T-cell (primary cell): Measurements from ENCODE around the gene OLAH. TPM values are rescaled to one million over a fixed set of nuclear protein-coding genes. Genes with fewer than 3 reads are reported as not detected.

Experiments used
- ATAC-seq, 4 experiments: fragments of 200-7000 bp in 3 of 4; fragments of 150-1000 bp in 1 of 4; cut with Tn5 transposase; replicated peaks in 1 of 4; 1 replicate in 3 of 4; 2 replicates in 1 of 4; pipeline ENCODE4 v1.10.0; 2021; ENCODE audit warnings: moderate library complexity in 3 of 4, mild to moderate bottlenecking in 2 of 4, moderate number of reproducible peaks in 1 of 4
- CTCF ChIA-PET, 2 donors: fragments of 300-600 bp; sonication (Branson Sonifier 250); formaldehyde crosslinking; loops; one replicate each; lab custom pipeline; 2022; ENCODE audit warnings: antibody characterized with exemption in 2 of 2; lab: Charles Lee
- POLR2A ChIA-PET, 2 donors: fragments of 300-600 bp; sonication (Branson Sonifier 250); formaldehyde crosslinking; loops; one replicate each; lab custom pipeline; 2022; ENCODE audit warnings: antibody characterized with exemption in 2 of 2; lab: Charles Lee
- DNase-seq, 35 experiments: peaks; one replicate each; pipeline versions ENCODE4 v3.0.0 to v3.0.0-alpha.2; 2013 to 2023
- H3K27ac ChIP-seq: one replicate; pipeline ENCODE4 v1.5.1; 2013; ENCODE audit warnings: low read length
- H3K27me3 ChIP-seq, 2 experiments: replicated peaks in 1 of 2; 1 replicate in 1 of 2; 2 replicates in 1 of 2; pipeline versions ENCODE4 v1.6.1 to v1.7.0; 2013; ENCODE audit warnings: low read length in 1 of 2, mixed read lengths in 1 of 2; ENCODE audit not compliant: control insufficient read depth in 2 of 2, insufficient read depth in 2 of 2; ENCODE audit errors: extremely low read depth in 1 of 2
- H3K36me3 ChIP-seq, 2 donors: 1 replicate in 1 of 2; 2 replicates in 1 of 2; pipeline versions ENCODE4 v1.6.1 to v1.7.0; 2013; ENCODE audit warnings: low read length in 1 of 2; ENCODE audit not compliant: control insufficient read depth in 2 of 2, insufficient read depth in 1 of 2; ENCODE audit errors: extremely low read depth in 1 of 2
- H3K4me1 ChIP-seq, 2 experiments: 1 replicate in 1 of 2; 2 replicates in 1 of 2; pipeline versions ENCODE4 v1.6.1 to v1.7.0; 2013; ENCODE audit warnings: low read length in 2 of 2, mixed read lengths in 1 of 2; ENCODE audit not compliant: insufficient read depth in 2 of 2, control insufficient read depth in 1 of 2; ENCODE audit errors: extremely low read depth in 1 of 2
- H3K4me3 ChIP-seq, 2 donors: 1 replicate in 1 of 2; 2 replicates in 1 of 2; pipeline versions ENCODE4 v1.5.1 to v1.7.0; 2013; ENCODE audit warnings: mild to moderate bottlenecking in 2 of 2, low read length in 1 of 2, moderate library complexity in 1 of 2; ENCODE audit not compliant: control insufficient read depth in 1 of 2; ENCODE audit errors: extremely low read depth in 1 of 2
- H3K9me3 ChIP-seq: 2 replicates; pipeline ENCODE4 v1.7.0; 2013
- H3K27ac Mint-ChIP-seq, 2 donors: one replicate each; pipeline ENCODE4 v1.8.0; 2020 to 2021; ENCODE audit warnings: mild to moderate bottlenecking in 2 of 2, mixed read lengths in 2 of 2
- H3K27me3 Mint-ChIP-seq, 2 donors: one replicate each; pipeline ENCODE4 v1.8.0; 2021 to 2022; ENCODE audit warnings: mixed read lengths in 2 of 2
- H3K36me3 Mint-ChIP-seq: one replicate; pipeline ENCODE4 v1.8.0; 2021; ENCODE audit warnings: mixed read lengths
- H3K4me1 Mint-ChIP-seq, 3 donors: one replicate each; pipeline ENCODE4 v1.8.0; 2020 to 2022; ENCODE audit warnings: mixed read lengths in 3 of 3, mild to moderate bottlenecking in 1 of 3
- H3K4me3 Mint-ChIP-seq, 3 donors: one replicate each; pipeline ENCODE4 v1.8.0; 2020 to 2022; ENCODE audit warnings: mild to moderate bottlenecking in 3 of 3, mixed read lengths in 3 of 3, moderate library complexity in 3 of 3
- H3K9me3 Mint-ChIP-seq, 3 donors: one replicate each; pipeline ENCODE4 v1.8.0; 2020 to 2022; ENCODE audit warnings: mixed read lengths in 3 of 3
- WGBS: methylation state at CpG from one replicate; pipeline ENCODE4 v1.1.5; 2013; ENCODE audit warnings: missing lambda C conversion rate; ENCODE audit not compliant: insufficient coverage; 5-methylcytosine and 5-hydroxymethylcytosine counted together
- total RNA-seq, 35 experiments: library from RNA in 6 of 35; stranded (reverse) in 6 of 35; fragments of 120-200 nt in 1 of 35; gene quantifications; one replicate each; pipeline versions ENCODE4 v1.2.1 to v1.2.4 and lab custom pipeline; 2013 to 2026

The OLAH gene
- total RNA-seq, 5 donors from 2014 or later (not counting 1 experiment from before 2014, with no cell fraction given) = not detected

DNA sequence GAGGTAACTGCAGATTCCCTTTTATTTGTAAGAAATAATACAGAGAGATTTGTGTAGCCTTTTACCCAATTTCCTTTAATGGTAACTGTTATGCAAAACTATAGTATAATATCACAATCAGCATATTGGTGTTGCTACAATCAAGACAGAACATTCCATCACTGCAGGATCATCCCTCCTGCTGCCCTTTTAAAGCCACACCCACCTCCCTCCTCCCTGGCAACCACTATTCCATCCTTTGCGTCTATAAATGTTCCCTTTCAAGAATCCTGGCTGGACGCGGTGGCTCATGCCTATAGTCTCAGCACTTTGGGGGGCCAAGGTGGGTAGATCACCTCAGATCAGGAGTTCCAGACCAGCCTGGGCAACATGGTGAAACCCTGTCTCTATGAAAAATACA, 31.7 kb downstream of the OLAH start:
- H3K27ac Mint-ChIP-seq = no peak overlapping the region
- no peaks in the 10 kb centered on the region for H3K36me3 Mint-ChIP-seq
- H3K27me3 Mint-ChIP-seq = no peaks in the 10 kb centered on the region
- POLR2A ChIA-PET = no interaction called here
- Histone ChIP-seq H3K4me1 (no peaks in the 10 kb centered on the region), H3K9me3 (no peaks in the 10 kb centered on the region), H3K27me3 (peaks cover 0 to 9% of the 10 kb centered on the region in 2 experiments), H3K36me3 (no peaks in the 10 kb centered on the region), H3K4me3 (no peak overlapping the region), H3K27ac (no peak overlapping the region)
- no peak overlapping the region for H3K4me3 Mint-ChIP-seq
- H3K4me1 Mint-ChIP-seq = no peaks in the 10 kb centered on the region
- CTCF ChIA-PET = no interaction called here
- H3K9me3 Mint-ChIP-seq = no peaks in the 10 kb centered on the region
- ATAC-seq (no peak), DNase-seq (no peak)
- WGBS = 93% methylated on average over 3 of the region's 3 CpGs

DNA sequence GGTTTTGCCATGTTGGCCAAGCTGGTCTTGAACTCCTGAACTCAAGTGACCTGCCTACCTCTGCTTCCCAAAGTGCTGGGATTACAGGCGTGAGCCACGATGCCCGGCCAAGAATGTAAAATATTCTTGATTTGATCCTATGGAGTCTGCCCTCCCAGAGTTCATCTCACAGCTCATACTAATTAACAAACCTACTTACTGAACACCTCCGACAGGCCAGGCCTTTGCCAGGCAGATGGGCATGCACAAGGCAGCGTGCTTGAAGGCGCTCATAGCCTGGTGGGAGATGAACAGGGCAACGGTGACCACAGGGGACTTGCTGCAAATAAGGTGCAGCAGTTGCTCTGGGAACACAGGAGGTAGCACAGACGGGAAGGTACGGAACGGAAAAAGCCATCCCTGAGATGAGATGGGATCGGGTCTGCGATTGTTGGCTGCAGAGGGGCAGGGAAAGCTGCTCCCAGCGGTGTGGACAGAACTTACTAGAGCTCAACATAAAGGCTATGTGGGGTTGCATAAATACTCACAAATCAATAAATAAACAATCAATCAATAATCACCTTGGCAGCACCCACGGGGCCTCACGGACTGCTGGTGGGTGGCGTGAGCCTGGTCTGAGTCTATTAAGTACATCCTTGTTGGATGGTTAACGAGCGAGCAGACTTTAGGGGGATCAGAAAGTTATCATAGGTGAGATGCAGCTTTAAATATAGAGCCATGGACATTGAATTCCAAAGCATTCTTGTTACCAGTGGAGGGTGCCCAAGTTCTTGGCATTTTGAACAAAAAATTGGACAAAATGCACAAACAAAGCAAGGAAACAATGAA, 40.1 kb downstream of the OLAH start:
- no peaks in the 10 kb centered on the region for H3K27me3 Mint-ChIP-seq
- DNase-seq = no peak
- 93% methylated on average over 15 of the region's 18 CpGs for WGBS
- peaks cover 0 to 6% (median 4%) of the 10 kb centered on the region in 3 donors for H3K4me1 Mint-ChIP-seq
- Histone ChIP-seq H3K4me3 (no peak overlapping the region), H3K27ac (no peak overlapping the region), H3K9me3 (no peaks in the 10 kb centered on the region), H3K27me3 (peaks cover 0 to 6% of the 10 kb centered on the region in 2 experiments), H3K36me3 (no peaks in the 10 kb centered on the region), H3K4me1 (peaks cover 3 to 8% of the 10 kb centered on the region in 2 experiments)
- no peaks in the 10 kb centered on the region for H3K9me3 Mint-ChIP-seq
- H3K36me3 Mint-ChIP-seq = no peaks in the 10 kb centered on the region
- no peak overlapping the region for H3K27ac Mint-ChIP-seq
- peak overlapping the region in 2 of 3 donors; percentile 40 to 42 for H3K4me3 Mint-ChIP-seq
- CTCF ChIA-PET = no interaction called here
- ATAC-seq = no peak
- POLR2A ChIA-PET = no interaction called here

DNA sequence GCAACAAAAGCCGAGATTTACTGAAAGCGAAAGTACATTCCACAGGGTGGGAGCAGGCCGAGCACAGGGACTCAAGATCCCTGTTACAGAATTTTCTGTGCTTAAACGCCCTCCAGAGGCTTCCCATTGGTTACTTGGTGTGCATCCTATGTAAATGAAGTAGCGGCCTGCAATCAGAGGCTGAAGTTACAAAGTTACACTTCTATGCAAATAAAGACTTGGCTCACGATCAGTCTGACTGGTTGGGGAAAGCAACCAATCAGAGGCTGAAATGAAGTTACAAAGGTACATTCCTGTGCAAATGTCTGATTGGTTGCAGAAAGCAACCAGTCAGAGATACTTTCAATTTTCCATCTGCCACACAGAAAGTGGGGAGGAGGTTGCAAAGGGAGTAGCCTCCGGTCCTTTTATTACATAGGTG, 40.8 kb downstream of the OLAH start:
- ATAC-seq (peak in 3 of 4 experiments; percentile 23 to 33 (median 24)), DNase-seq (peak in 6 of 35 experiments; percentile 6 to 73 (median 25))
- CTCF ChIA-PET = no interaction called here
- peaks cover 0 to 6% (median 4%) of the 10 kb centered on the region in 3 donors for H3K4me1 Mint-ChIP-seq
- peaks cover 3 to 11% of the 10 kb centered on the region in 2 experiments for H3K4me1 ChIP-seq
- H3K27me3 Mint-ChIP-seq = no peaks in the 10 kb centered on the region
- H3K4me3 ChIP-seq = no peak overlapping the region
- no peaks in the 10 kb centered on the region for H3K9me3 ChIP-seq
- POLR2A ChIA-PET = no interaction called here
- H3K27me3 ChIP-seq = peaks cover 0 to 8% of the 10 kb centered on the region in 2 experiments
- no peak overlapping the region for H3K27ac Mint-ChIP-seq
- no peaks in the 10 kb centered on the region for H3K9me3 Mint-ChIP-seq
- no peaks in the 10 kb centered on the region for H3K36me3 ChIP-seq
- H3K4me3 Mint-ChIP-seq = peak overlapping the region in 2 of 3 donors; percentile 40 to 42
- H3K36me3 Mint-ChIP-seq = no peaks in the 10 kb centered on the region
- 60% methylated on average over 4 of the region's 7 CpGs for WGBS
- no peak overlapping the region for H3K27ac ChIP-seq

DNA sequence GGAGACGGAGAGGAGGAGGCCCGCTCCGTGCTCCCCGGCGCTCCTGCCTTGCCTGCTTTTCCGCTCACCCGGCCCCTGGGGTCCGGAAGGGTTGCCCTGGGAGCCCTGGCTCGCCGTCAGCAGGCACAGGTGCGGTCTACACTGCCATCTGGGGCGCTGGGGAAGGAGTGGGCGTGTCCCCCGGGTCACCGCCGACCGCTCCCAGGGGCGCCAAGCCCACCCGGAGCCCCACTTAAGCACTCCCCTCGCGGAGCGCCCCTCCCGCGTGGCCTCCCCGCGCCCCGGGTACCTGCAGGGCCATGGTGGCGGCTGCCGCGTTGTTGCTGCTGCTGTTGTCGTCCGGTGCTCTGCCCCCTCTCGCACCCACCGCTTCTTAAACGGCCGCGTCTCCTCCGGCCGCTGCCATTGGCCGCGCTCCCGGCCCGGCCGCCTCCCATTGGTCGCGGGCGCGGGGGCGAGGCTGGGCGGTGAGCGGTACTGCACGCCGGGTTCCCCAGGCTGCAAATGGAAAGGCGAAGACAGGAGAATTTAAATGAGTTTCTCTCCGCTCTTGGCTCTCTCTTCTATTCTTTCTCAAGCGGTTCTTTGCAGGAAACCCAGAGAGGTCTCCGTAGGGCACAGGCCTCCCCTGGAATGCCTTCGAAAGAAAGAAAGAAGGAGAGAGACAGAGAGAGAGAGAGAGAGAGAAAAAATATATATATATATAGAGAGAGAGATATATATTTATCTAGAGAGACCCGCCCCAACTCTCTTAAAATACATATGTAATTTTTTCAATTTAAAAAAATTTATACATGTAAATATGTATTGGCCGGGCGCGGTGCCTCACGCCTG, 44.9 kb downstream of the OLAH start, which contains the start of gene ACBD7:
Gene ACBD7, minus strand, starts transcription at position 349 of the 834 bp plus-strand sequence. Its CDS starts 48 bp downstream, at position 301.
- no peaks in the 10 kb centered on the region for H3K36me3 Mint-ChIP-seq
- H3K4me1 Mint-ChIP-seq = peaks cover 0 to 6% (median 4%) of the 10 kb centered on the region in 3 donors
- no peak within 1 kb of the TSS for H3K27ac Mint-ChIP-seq
- peak within 1 kb of the TSS; percentile 49 to 53 for H3K4me3 ChIP-seq
- DNase-seq (peak; percentile 62 to 87 (median 72)), ATAC-seq (peak; percentile 97 to 100 (median 100))
- H3K4me3 Mint-ChIP-seq = peak within 1 kb of the TSS; percentile 73
- ChIA-PET CTCF (no interaction called here), POLR2A (no interaction called here)
- H3K4me1 ChIP-seq = peaks cover 3 to 11% of the 10 kb centered on the region in 2 experiments
- H3K27me3 Mint-ChIP-seq = no peaks in the 10 kb centered on the region
- WGBS = under 1% methylated on average over 44 of the region's 63 CpGs
- no peak within 1 kb of the TSS for H3K27ac ChIP-seq
- H3K36me3 ChIP-seq = no peaks in the 10 kb centered on the region
- peaks cover 0 to 8% of the 10 kb centered on the region in 2 experiments for H3K27me3 ChIP-seq
- H3K9me3 Mint-ChIP-seq = no peaks in the 10 kb centered on the region
- H3K9me3 ChIP-seq = no peaks in the 10 kb centered on the region

DNA sequence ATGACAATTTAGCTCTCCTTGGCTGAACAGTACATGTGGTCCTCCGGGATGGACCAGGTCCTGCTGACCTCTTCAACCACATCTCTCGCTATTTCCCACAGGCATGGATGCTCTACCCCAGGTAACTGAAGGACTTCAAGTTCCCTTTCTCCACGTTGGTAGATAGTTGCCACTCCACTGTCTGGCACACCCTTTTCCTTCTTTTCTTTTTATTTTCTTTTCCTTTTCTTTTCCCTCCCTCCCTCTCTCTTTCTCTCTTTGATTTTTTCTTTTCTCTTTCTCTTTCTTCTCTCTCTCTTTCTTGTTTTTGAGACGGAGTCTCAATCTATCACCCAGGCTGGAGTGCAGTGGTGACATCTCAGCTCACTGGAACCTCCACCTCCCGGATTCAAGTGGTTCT, 47.7 kb downstream of the OLAH start:
- H3K36me3 ChIP-seq = no peaks in the 10 kb centered on the region
- H3K27me3 ChIP-seq = peaks cover 0 to 8% of the 10 kb centered on the region in 2 experiments
- peaks cover 3 to 13% of the 10 kb centered on the region in 2 experiments for H3K4me1 ChIP-seq
- Mint-ChIP-seq H3K27me3 (no peaks in the 10 kb centered on the region), H3K4me3 (no peak overlapping the region), H3K4me1 (peaks cover 3 to 8% (median 3%) of the 10 kb centered on the region in 3 donors), H3K9me3 (no peaks in the 10 kb centered on the region), H3K36me3 (no peaks in the 10 kb centered on the region), H3K27ac (no peak overlapping the region)
- no peak for ATAC-seq
- POLR2A ChIA-PET = no interaction called here
- H3K9me3 ChIP-seq = no peaks in the 10 kb centered on the region
- WGBS = 87% methylated on average over 3 of the region's 5 CpGs
- H3K27ac ChIP-seq = no peak overlapping the region
- no peak overlapping the region for H3K4me3 ChIP-seq
- DNase-seq = no peak
- CTCF ChIA-PET = no interaction called here

DNA sequence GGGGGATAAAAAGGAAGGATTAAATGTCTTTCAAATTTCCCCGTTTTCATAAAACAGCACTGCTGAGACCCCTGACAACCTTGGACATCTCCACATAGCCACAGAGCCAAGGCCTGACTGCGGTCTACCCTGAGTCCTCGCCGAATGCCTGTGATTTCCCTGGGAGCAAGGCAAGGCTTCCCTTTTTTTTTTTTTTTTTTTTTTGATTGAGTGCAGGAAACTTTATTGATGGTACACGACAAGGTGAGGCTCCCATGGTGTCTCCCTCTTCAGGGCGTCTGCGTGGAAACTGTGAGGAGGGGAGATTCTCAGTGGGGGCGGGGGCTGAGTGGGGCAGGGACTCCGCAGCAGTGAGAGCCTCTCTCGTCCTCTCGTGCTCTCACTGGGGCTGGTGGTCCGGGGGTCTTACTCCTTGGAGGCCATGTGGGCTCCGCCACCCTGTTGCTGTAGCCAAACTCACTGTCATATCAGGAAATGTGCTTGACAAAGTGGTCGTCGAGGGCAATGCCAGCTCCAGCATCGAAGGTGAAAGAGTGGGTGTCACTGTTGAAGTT, 49.2 kb downstream of the OLAH start:
- Histone ChIP-seq H3K27ac (no peak overlapping the region), H3K4me1 (peaks cover 3 to 19% of the 10 kb centered on the region in 2 experiments), H3K4me3 (no peak overlapping the region), H3K9me3 (no peaks in the 10 kb centered on the region), H3K36me3 (no peaks in the 10 kb centered on the region), H3K27me3 (peaks cover 0 to 5% of the 10 kb centered on the region in 2 experiments)
- H3K27ac Mint-ChIP-seq = no peak overlapping the region
- DNase-seq (no peak), ATAC-seq (no peak)
- CTCF ChIA-PET = no interaction called here
- POLR2A ChIA-PET = no interaction called here
- H3K4me1 Mint-ChIP-seq = peaks cover 12 to 18% (median 13%) of the 10 kb centered on the region in 3 donors
- H3K36me3 Mint-ChIP-seq = no peaks in the 10 kb centered on the region
- WGBS = 83% methylated on average over 11 of the region's 16 CpGs
- H3K27me3 Mint-ChIP-seq = no peaks in the 10 kb centered on the region
- no peaks in the 10 kb centered on the region for H3K9me3 Mint-ChIP-seq
- no peak overlapping the region for H3K4me3 Mint-ChIP-seq
